Gastrocnemius medialis (tissue), 4 donors: ENCODE data around the gene PPARG. TPM values are rescaled to one million over a fixed set of nuclear protein-coding genes. Genes with fewer than 3 reads are reported as not detected.

Experiments
- ATAC-seq, 2 donors: fragments of 150-250 bp; one replicate each; pipeline ENCODE4 v1.9.1; 2016
- DNase-seq, 2 donors: peaks; one replicate each; pipeline ENCODE4 v3.0.0-alpha.2; 2019
- H3K27ac ChIP-seq, 4 donors: fragments of 200-600 bp; sonication (generic); 1 replicate in 1 of 4; 2 replicates in 3 of 4; pipeline ENCODE4 v1.5.1; 2016 to 2018; ENCODE audit warnings: mild to moderate bottlenecking in 2 of 4, moderate library complexity in 1 of 4
- H3K27me3 ChIP-seq, 3 donors: fragments of 200-600 bp; sonication (generic) in 2 of 3; 1 replicate in 1 of 3; 2 replicates in 2 of 3; pipeline versions ENCODE4 v1.5.1 to v1.6.0; 2016 to 2019; ENCODE audit warnings: mild to moderate bottlenecking in 1 of 3, moderate library complexity in 1 of 3
- H3K36me3 ChIP-seq, 2 donors: fragments of 200-600 bp; sonication (generic) in 1 of 2; one replicate each; pipeline ENCODE4 v1.5.1; 2017 to 2018
- H3K4me1 ChIP-seq, 2 donors: fragments of 200-600 bp; sonication (generic) in 1 of 2; one replicate each; pipeline ENCODE4 v1.5.1; 2016 to 2017; ENCODE audit warnings: mild to moderate bottlenecking in 2 of 2
- H3K4me3 ChIP-seq, 4 donors: fragments of 200-600 bp; sonication (generic) in 3 of 4; 1 replicate in 1 of 4; 2 replicates in 3 of 4; pipeline ENCODE4 v1.5.1; 2016 to 2019; ENCODE audit warnings: mild to moderate bottlenecking in 2 of 4
- H3K9me3 ChIP-seq, 3 donors: fragments of 200-600 bp; sonication (generic) in 2 of 3; 1 replicate in 1 of 3; 2 replicates in 2 of 3; pipeline ENCODE4 v1.5.1; 2016 to 2019
- POLR2A ChIP-seq, 2 donors: fragments of 450-650 bp; IDR thresholded peaks; one replicate each; pipeline ENCODE4 v1.6.1; 2017; ENCODE audit warnings: antibody characterized with exemption in 2 of 2, mild to moderate bottlenecking in 2 of 2, moderate library complexity in 2 of 2
- in situ Hi-C, 4 donors: fragments of 200-750 bp; cut with MboI; loops; one replicate each; pipeline versions ENCODE4 v1.15.0 to v1.8.0; 2017; ENCODE audit warnings: low sequenced_read_pairs in 4 of 4
- intact Hi-C: fragments of 100-400 bp; cut with DNase I; formaldehyde crosslinking; loops from one replicate; pipeline ENCODE4 v1.15.1; 2023; ENCODE audit warnings: low total_unique reads
- total RNA-seq, 4 donors: library from RNA; depleted of rRNA; stranded (reverse); fragments of >200 nt; gene quantifications; one replicate each; pipeline versions ENCODE4 v1.1.0 to v1.2.3, GENCODE V29; 2016
- TF ChIP-seq, protein P1 (sequence below), 5 experiments: fragments of 450-650 bp in 3 of 5; fragments of 200-600 bp in 2 of 5; sonication (generic) in 2 of 5; IDR thresholded peaks in 4 of 5; conservative IDR thresholded peaks in 1 of 5; 1 replicate in 4 of 5; 2 replicates in 1 of 5; pipeline ENCODE4 v1.5.1; 2016 to 2019; ENCODE audit warnings: antibody characterized with exemption in 5 of 5, mild to moderate bottlenecking in 3 of 5, moderate library complexity in 3 of 5

Gene PPARG
- total RNA-seq, 4 donors from 2014 or later, result 4.9 to 10.6 (median 8.5) TPM

DNA sequence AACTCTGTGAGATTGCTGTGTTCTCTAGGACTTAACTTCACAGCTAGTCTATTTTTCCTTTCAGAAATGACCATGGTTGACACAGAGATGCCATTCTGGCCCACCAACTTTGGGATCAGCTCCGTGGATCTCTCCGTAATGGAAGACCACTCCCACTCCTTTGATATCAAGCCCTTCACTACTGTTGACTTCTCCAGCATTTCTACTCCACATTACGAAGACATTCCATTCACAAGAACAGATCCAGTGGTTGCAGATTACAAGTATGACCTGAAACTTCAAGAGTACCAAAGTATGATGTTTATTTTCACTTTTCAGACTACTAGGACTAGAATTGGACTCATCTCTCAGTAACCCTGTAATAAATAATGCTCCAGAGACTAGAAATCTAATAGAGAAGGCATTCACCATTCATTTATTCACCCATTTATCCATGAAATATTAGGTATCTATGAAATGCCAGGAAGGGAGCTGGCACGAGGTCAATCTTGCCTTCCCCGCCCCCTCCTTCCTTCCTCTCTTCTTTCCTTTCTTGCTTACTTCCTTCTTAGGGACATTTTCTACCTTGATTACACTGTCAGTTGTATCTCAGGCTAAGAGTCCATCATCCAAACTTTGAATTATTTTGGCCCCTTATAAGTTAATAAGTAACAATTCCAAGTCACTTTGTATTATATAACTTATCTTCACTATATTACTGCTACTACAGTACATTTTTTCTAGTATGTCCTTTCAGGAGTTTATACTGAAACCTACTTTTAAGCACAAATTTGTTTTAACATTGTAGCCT is 91.0 kb downstream of the PPARG start:
- DNase-seq, result no peak

DNA sequence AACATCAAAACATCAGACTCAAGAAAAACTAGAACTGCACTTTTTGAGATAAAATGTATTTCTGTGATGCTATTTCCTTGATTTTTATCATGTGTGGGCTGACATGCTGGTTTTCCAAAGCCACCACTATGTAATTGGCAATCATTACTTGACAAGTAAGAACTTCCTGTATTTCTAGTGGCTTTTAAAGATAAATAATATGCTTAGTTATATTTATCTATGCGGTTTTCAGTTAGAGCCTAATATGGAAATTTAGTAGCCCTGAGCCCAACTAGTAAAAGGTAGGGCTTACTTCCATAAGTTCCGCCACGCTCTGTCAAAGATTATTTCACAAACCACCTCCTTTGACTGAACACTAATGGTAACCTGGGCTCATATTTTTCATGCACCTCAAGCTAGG is 91.6 kb downstream of the PPARG start:
- TF ChIP-seq, protein P1, sequence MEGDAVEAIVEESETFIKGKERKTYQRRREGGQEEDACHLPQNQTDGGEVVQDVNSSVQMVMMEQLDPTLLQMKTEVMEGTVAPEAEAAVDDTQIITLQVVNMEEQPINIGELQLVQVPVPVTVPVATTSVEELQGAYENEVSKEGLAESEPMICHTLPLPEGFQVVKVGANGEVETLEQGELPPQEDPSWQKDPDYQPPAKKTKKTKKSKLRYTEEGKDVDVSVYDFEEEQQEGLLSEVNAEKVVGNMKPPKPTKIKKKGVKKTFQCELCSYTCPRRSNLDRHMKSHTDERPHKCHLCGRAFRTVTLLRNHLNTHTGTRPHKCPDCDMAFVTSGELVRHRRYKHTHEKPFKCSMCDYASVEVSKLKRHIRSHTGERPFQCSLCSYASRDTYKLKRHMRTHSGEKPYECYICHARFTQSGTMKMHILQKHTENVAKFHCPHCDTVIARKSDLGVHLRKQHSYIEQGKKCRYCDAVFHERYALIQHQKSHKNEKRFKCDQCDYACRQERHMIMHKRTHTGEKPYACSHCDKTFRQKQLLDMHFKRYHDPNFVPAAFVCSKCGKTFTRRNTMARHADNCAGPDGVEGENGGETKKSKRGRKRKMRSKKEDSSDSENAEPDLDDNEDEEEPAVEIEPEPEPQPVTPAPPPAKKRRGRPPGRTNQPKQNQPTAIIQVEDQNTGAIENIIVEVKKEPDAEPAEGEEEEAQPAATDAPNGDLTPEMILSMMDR (IDR thresholded peaks at IDR 0.05 in 4 of 5, conservative IDR thresholded peaks at IDR 0.05 in 1 of 5), result no peak
- TF ChIP-seq POLR2A (IDR thresholded peaks at IDR 0.05), result no peak
- in situ Hi-C loops (no loop called here), intact Hi-C loops (no loop called here)
- Histone ChIP-seq H3K9me3 (no peaks in the 10 kb centered on the region), H3K4me3 (no peak overlapping the region), H3K4me1 (no peaks in the 10 kb centered on the region), H3K27me3 (no peaks in the 10 kb centered on the region), H3K36me3 (no peaks in the 10 kb centered on the region), H3K27ac (no peak overlapping the region)
- ATAC-seq, result no peak
- DNase-seq, result no peak

More for the DNA sequence above, 91.0 kb downstream of the PPARG start:
- TF ChIP-seq POLR2A (IDR thresholded peaks at IDR 0.05), result no peak
- TF ChIP-seq, protein P1 (IDR thresholded peaks at IDR 0.05 in 4 of 5, conservative IDR thresholded peaks at IDR 0.05 in 1 of 5), result no peak
- Histone ChIP-seq H3K4me1 (no peaks in the 10 kb centered on the region), H3K36me3 (no peaks in the 10 kb centered on the region), H3K4me3 (no peak overlapping the region), H3K9me3 (no peaks in the 10 kb centered on the region), H3K27me3 (no peaks in the 10 kb centered on the region), H3K27ac (no peak overlapping the region)
- ATAC-seq, result no peak
- in situ Hi-C loops (no loop called here), intact Hi-C loops (no loop called here)

DNA sequence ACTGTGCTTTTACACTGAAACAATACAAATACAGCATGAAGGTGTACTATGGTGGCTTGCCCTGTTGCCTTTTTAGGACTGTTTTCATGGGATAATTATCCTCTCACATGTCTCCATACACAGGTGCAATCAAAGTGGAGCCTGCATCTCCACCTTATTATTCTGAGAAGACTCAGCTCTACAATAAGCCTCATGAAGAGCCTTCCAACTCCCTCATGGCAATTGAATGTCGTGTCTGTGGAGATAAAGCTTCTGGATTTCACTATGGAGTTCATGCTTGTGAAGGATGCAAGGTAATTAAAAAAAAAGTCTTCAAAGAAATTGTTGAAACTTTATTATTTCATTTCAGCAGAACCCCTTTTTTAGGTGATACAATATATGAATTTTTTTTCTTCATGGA is 92.3 kb downstream of the PPARG start:
- DNase-seq (no peak), ATAC-seq (no peak)
- intact Hi-C loops, result no loop called here
- Histone ChIP-seq H3K4me1 (no peaks in the 10 kb centered on the region), H3K36me3 (no peaks in the 10 kb centered on the region), H3K27ac (no peak overlapping the region), H3K4me3 (no peak overlapping the region), H3K27me3 (no peaks in the 10 kb centered on the region), H3K9me3 (no peaks in the 10 kb centered on the region)
- in situ Hi-C loops, result no loop called here
- TF ChIP-seq, protein P1 (IDR thresholded peaks at IDR 0.05 in 4 of 5, conservative IDR thresholded peaks at IDR 0.05 in 1 of 5), result no peak
- no peak for TF ChIP-seq POLR2A (IDR thresholded peaks at IDR 0.05)

DNA sequence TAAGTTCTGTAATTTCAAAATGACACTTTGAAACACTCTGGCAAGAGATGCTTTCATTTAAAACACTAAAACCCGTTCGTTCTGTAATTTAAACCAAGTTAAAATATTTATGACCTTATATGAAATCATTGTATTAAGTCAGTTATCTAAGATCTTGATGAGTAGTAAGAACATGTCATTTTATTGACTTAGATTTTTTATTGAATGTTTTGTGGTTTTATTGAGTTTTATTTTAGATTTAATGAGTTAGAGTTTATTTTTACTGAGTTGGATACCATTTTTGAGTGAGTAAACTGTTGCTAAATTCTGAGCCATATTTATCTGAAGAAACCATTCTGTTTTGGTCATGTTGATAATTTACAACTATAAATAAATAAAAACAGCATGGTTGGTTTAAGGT is 94.3 kb downstream of the PPARG start:
- no peaks in the 10 kb centered on the region for H3K9me3 ChIP-seq
- H3K36me3 ChIP-seq, result no peaks in the 10 kb centered on the region
- H3K27ac ChIP-seq, result no peak overlapping the region
- no peak overlapping the region for H3K4me3 ChIP-seq
- in situ Hi-C loops (no loop called here), intact Hi-C loops (no loop called here)
- no peak for TF ChIP-seq POLR2A (IDR thresholded peaks at IDR 0.05)
- TF ChIP-seq, protein P1 (IDR thresholded peaks at IDR 0.05 in 4 of 5, conservative IDR thresholded peaks at IDR 0.05 in 1 of 5), result no peak
- ATAC-seq (no peak), DNase-seq (no peak)
- no peaks in the 10 kb centered on the region for H3K27me3 ChIP-seq
- no peaks in the 10 kb centered on the region for H3K4me1 ChIP-seq
